K562 treated with DMSO at 1 percent for 24 hours (cell line): ENCODE results near the gene TRIM47. TPM values are rescaled to one million over a fixed set of nuclear protein-coding genes. Genes with fewer than 3 reads are reported as not detected.

ENCODE experiments used
- total RNA-seq: library from RNA; unstranded; fragments of 300-600 nt; gene quantifications from 2 replicates; pipeline ENCODE4 v1.2.3, GENCODE V29; 2022; ENCODE audit warnings: low read depth; ENCODE audit not compliant: insufficient read depth

The TRIM47 gene, protein sequence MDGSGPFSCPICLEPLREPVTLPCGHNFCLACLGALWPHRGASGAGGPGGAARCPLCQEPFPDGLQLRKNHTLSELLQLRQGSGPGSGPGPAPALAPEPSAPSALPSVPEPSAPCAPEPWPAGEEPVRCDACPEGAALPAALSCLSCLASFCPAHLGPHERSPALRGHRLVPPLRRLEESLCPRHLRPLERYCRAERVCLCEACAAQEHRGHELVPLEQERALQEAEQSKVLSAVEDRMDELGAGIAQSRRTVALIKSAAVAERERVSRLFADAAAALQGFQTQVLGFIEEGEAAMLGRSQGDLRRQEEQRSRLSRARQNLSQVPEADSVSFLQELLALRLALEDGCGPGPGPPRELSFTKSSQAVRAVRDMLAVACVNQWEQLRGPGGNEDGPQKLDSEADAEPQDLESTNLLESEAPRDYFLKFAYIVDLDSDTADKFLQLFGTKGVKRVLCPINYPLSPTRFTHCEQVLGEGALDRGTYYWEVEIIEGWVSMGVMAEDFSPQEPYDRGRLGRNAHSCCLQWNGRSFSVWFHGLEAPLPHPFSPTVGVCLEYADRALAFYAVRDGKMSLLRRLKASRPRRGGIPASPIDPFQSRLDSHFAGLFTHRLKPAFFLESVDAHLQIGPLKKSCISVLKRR
- 3.8 and 5.8 TPM in 2 replicates for total RNA-seq

GRCh38 chr17:75878174-75878998 is at the start of gene TRIM47:
Gene TRIM47, minus strand, starts transcription at chr17:75878581. Its CDS starts 33 bp downstream, at chr17:75878548.

GRCh38 chr17:75904749-75905521 is 26.6 kb upstream of the TRIM47 start, which contains the start of gene MRPL38:
Gene MRPL38, minus strand, starts transcription at chr17:75904884. Its CDS starts 9 bp downstream, at chr17:75904875.

GRCh38 chr17:75896415-75897159 is 18.2 kb upstream of the TRIM47 start, which contains the start of gene TRIM65:
Gene TRIM65, minus strand, starts transcription at chr17:75896951. Its CDS starts 14 bp downstream, at chr17:75896937.

DNA sequence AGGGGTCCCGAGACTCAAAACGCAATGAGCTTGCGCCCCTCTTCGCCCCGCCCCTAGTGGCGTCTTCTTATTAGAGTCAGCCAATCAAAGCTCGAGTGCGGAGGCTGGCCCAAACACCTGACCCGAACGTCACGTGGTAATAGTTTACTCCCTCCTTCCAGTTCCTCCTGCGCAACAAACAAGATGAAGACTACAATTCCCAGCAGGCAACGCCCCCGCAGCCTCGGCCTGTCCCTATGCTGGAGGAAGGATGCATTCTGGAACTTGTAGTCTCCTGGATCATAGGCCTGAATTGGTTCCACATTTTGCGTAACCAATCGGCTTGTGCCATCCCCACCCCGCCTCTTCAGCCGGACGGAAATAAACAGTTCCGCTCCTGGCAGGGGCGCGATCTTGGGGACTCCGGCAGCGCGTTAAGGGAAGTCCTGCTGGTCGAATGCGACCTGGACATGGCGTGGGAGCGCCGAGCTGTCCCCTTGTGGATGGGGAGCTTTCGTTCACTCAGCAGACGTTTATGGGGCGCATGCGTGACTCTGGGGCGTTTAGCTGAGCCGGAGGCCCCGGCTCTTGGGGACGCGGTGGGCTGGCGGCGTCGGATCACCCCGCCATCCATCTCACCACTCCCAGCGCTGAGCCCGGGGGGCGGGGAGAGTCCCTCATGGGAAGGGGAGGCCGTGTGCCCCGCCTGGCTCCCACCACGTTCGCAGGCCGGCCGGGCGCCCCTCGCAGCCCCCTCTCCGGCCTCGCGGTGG is 22.9 kb downstream of the TRIM47 start, which contains the start of gene WBP2:
WBP2 (minus strand) TSS at position 26 of the 752 bp plus-strand sequence. CDS start 38 bp downstream, outside the sequence.

DNA sequence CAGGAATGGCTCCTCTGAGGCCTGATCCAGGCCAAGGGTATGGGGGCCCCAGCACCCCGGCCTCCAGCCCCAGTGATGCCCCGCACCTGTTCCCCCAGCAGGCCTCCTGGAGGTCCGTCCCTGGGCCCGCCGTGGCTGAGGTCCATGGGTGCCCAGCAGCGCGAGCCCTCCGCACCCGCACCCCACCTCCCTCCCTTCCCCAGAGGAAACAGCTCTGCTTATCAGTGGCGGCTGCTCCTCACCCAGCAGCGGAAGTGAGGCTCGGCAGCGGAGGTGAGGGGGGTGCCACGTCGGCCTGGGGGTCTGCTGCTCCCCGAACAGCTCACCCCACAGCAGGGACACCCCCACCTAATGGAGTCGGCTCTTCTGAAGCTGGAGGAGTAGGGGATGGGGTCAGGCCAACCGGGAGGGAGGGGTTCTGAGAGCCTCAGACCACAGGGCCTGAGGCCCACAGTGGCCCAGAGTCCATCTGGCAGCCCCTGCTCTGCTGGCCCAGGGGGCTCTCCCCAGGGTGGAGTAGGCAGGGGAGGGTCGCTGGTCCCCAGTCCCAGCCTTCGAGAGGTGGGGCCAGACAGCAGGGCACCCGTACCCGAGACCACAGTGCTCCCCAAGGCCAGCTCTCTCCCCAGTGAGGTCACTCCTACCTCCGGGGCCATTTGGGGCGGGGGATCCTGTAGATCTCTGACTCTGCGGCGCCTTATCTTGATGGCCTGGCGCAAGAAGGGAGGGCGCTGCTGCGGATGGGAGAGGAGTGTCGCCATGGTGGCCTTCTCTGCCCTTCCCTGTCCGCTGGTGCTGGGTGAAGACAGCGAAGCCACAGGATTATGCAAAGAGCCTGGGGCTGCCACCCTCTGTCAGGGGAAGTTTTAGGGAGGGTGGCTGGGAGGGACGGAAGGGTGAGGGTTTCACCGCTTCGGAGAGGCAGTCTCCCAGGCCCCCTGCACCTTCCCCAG is 34.5 kb downstream of the TRIM47 start, which contains the start of gene UNC13D:
UNC13D (minus strand) TSS at position 828 of the 953 bp plus-strand sequence; CDS start at position 761, 67 bp downstream.

Other genes starting within 250 kb of the TRIM47 start
- gene SMIM5, start 245.1 kb downstream of the TRIM47 start, total RNA-seq = 0.06 TPM in 1 of 2 replicates, not detected in the other
- gene RECQL5, start 211.4 kb downstream of the TRIM47 start, total RNA-seq = 24.5 and 26.8 TPM in 2 replicates
- gene SAP30BP, start 211.2 kb downstream of the TRIM47 start, total RNA-seq = 50.7 and 61.1 TPM in 2 replicates
- 2.5 and 3.3 TPM in 2 replicates for gene ITGB4, start 157.1 kb downstream of the TRIM47 start, total RNA-seq
- 95.1 and 125 TPM in 2 replicates for gene GALK1, start 113.4 kb downstream of the TRIM47 start, total RNA-seq
- gene UNK, start 93.8 kb downstream of the TRIM47 start, total RNA-seq = 36.8 and 38.4 TPM in 2 replicates
- gene UNC13D, start 34.2 kb downstream of the TRIM47 start, total RNA-seq = 102 and 135 TPM in 2 replicates
- 185 and 188 TPM in 2 replicates for gene WBP2, start 23.2 kb downstream of the TRIM47 start, total RNA-seq
- gene TRIM65, start 18.4 kb upstream of the TRIM47 start, total RNA-seq = 30.0 and 33.3 TPM in 2 replicates
- 102 and 111 TPM in 2 replicates for gene MRPL38, start 26.3 kb upstream of the TRIM47 start, total RNA-seq
- gene FBF1, start 62.5 kb upstream of the TRIM47 start, total RNA-seq = 8.7 and 10.4 TPM in 2 replicates
- gene ACOX1, start 100.6 kb upstream of the TRIM47 start, total RNA-seq = 16.6 and 24.2 TPM in 2 replicates
- 23.8 and 28.6 TPM in 2 replicates for gene TEN1, start 100.7 kb upstream of the TRIM47 start, total RNA-seq
- 5.1 and 10.7 TPM in 2 replicates for gene CDK3, start 122.3 kb upstream of the TRIM47 start, total RNA-seq
- not detected in 2 replicates for gene EVPL, start 148.7 kb upstream of the TRIM47 start, total RNA-seq
- gene SRP68, start 193.9 kb upstream of the TRIM47 start, total RNA-seq = 83.2 and 83.8 TPM in 2 replicates
- not detected in 2 replicates for gene GALR2, start 196.2 kb upstream of the TRIM47 start, total RNA-seq
- 6.7 and 7.0 TPM in 2 replicates for gene ZACN, start 200.6 kb upstream of the TRIM47 start, total RNA-seq
- gene EXOC7, start 225.2 kb upstream of the TRIM47 start, total RNA-seq = 49.1 and 49.6 TPM in 2 replicates